HG03457 (cell line): Measurements from ENCODE around the gene FFAR2.
"Not testable (repeated sequence)": the region's sequence is repeated elsewhere in the genome, so short reads cannot be mapped to it uniquely, and the experiment has no call there.

ENCODE experiments used
- ATAC-seq: cut with Tn5 transposase; IDR thresholded peaks from one replicate; pipeline ENCODE4 v1.9.1; 2021; ENCODE audit warnings: moderate number of reproducible peaks; ENCODE audit not compliant: unreplicated experiment

Gene FFAR2

DNA sequence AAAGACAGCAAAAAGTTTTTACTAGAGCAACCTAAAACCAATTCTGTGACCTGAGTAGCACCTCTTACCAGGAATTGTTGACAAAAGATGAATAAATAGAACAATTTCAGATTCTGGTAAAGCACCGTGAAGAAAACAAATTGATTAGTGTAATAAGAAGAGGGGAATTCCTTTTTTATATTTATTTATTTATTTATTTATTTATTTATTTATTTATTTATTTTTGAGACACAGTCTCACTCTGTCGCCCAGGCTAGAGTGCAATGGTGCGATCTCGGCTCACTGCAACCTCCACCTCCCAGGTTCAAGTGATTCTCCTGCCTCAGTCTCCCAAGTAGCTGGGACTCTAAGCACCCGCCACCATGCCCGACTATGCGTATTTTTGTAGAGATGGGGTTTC is 24.7 kb upstream of the FFAR2 start:
- ATAC-seq: not testable (repeated sequence)

- no peak for ATAC-seq
Observed at GRCh38 chr19:35425682-35426081, 22.4 kb upstream of the FFAR2 start.

GRCh38 chr19:35427187-35427586 is 20.9 kb upstream of the FFAR2 start:
- no peak for ATAC-seq

GRCh38 chr19:35429698-35430408 is 18.2 kb upstream of the FFAR2 start:
- ATAC-seq: no peak

GRCh38 chr19:35430409-35431144 is 17.5 kb upstream of the FFAR2 start:
- ATAC-seq: no peak

- no peak for ATAC-seq
Observed at GRCh38 chr19:35431145-35431807, 16.8 kb upstream of the FFAR2 start.

DNA sequence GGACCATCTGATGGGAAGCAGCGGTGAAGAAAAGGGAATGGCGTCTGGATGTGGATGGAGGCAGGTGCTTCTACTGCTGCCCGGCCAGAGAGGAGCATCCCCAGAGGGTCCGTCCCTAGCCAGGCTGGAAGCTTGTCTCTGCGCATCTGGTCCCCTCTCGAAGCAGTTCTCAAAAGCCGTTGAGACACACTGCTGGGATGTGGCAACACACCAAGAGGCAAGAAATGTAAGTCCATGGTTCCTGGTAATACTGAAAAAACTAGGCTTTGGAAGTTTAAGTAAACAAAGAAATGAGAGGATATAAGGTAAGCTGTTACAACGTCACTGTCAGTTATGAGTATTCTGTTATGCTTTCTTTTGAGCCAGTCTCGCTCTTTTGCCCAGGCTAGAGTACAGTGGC is 15.1 kb upstream of the FFAR2 start:
- ATAC-seq: no peak

- no peak for ATAC-seq
Observed at GRCh38 chr19:35433448-35433847, 14.6 kb upstream of the FFAR2 start.

DNA sequence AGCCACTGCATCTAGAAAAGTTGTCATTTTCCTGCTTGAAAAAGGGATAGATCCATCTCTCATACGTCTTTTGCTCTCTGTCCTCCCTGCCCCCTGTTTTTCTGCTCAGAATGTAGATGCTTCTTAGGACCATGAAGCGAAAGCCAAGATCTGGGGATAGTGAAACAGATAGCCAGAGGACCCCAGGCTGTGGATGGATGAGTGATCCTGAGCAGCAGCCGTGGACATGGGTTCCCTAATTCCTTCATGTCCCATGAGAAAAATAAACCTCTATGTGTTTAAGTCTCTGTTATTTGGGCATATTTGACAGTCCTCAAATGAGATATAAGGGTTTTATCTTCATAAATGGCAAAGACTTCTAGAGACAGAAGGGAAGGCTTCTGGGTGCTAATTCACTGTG is 12.2 kb upstream of the FFAR2 start:
- ATAC-seq: no peak

DNA sequence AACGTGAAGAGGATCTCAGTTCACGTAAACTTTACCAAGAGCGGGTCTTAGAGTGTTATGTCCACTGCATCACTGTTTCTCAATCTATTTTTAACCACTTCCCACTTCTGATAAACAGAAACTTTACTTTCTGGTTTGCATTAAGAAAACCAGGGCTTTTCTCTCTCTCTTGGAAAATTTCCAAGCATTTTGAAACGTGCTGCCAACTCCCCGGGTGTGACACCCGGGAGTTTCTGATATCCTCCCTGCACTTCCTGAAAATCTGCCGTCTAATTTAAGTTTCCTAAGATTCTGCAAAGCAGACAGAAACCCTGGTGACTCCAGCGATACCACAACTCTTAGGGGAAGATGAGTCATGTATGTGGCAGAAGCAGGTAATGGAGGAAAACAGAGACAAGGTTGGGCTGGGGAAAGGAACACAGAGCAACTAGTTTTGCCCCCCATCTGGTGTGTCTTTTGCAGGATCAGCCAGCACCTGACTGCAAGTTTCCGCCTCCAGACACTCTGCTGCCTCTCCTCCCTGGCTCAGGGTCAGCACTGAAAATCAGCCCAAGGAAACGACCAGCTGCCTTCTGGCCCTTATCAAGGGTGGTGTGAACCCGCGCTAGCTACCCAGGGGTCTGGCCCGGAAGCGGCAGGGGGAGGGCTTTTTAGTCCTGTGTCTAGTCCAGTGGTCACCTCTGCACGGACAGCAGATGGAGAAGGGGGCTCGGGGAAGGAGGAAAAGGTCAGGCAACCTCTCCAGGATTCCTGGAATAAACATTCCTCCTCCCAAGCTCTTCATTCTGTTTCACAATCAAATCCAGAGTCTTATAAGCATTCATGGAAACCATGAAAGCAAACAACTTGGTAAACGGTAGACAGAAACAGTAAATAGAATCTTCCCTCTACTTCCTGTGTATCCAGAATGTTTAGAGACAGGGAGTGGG is 11.3 kb upstream of the FFAR2 start:
- ATAC-seq: no peak

- no peak for ATAC-seq
Observed at GRCh38 chr19:35437406-35437951, 10.6 kb upstream of the FFAR2 start.

DNA sequence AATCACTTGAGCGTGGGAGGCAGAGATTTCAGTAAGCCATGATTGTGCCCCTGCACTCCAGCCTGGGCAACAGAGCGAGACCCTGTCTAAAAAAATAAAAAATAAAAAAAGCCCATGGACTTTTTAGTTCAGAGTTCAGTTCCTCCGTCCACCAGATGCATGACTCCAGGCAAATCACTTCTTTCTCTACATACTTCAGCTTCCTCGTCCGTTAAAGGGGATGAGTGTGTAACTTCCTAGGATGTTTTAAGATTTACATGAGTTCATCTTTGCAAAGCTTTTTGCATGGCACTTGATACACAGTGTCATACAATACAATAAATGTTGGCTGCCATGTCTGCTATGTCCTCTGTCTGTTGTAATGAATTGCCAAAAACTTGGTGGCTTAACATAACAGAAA is 10.0 kb upstream of the FFAR2 start:
- ATAC-seq: no peak

DNA sequence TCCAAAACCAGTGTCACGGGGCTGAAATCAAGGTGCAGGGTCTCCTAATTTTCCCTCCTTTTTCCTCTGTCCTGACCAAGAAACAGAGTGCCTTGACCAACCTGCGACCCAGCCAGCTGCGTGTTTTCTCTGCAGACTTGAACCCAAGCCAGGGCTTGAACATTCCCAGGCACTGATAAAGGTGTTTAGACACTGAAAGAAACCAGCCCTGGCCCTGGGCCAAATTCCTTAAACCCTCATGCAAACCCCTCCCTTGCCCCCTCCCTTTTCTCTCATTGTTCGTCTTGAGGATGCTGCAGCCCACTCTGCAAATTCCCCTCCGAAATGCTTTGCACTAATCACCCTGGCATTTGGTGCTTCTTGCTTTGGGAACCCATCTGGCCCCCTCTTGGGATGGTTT is 9.5 kb upstream of the FFAR2 start:
- no peak for ATAC-seq

DNA sequence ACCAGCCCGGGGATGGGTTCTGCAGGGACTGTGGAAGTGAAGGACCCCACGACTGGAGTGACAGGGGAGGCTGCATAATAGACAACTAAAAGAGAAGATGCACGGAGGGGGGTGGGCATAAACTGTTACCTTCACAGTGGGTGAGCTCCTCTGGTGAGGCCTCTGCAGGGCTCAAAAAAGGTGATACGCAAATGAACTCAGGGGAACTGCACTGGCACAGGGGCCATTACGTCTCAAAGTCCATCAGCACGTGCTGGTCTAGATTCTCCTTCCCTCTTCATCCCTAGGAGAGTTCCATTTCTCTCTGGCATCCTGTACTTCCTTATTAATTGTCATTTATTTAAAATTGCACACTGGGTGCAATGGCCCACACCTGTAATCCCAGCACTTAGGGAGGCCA is 8.1 kb upstream of the FFAR2 start:
- ATAC-seq: no peak

DNA sequence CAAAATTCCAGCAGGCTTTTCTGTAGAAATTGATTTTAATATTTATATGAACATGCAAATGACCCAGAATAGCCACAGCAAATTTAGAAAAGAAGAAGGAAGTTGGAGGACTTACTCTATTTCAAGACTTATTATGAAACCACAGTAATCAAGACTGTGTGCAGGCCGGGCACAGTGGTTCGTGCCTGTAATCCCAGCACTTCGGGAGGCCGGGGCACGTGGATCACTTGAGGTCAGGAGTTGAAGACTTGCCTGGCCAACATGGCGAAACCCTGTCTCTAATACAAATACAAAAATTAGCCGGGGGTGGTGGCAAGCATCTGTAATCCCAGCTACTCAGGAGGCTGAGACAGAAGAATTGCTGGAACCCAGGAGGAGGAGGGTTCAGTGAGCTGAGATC is 6.0 kb upstream of the FFAR2 start:
- no peak for ATAC-seq

DNA sequence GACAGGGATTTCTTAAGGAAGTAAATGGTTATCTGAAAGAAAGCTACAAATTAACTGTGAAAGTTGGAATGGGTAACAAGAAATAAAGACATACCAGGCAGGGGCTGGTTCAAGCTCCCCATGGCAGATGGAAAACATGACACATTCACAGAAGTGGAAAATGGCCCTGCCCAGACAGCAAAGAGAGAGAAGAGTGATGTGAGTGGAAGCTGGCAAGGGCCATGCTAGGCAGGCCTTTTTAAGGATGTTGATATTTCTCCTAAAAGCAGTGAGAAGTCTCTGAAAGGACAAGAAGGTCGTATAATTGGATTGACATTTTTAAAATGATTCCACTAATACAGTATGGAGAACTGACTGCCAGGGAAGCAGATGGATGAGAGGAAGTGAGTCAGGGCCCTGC is 3.3 kb upstream of the FFAR2 start:
- no peak for ATAC-seq

GRCh38 chr19:35445826-35446593 is 2.0 kb upstream of the FFAR2 start:
- ATAC-seq: no peak

DNA sequence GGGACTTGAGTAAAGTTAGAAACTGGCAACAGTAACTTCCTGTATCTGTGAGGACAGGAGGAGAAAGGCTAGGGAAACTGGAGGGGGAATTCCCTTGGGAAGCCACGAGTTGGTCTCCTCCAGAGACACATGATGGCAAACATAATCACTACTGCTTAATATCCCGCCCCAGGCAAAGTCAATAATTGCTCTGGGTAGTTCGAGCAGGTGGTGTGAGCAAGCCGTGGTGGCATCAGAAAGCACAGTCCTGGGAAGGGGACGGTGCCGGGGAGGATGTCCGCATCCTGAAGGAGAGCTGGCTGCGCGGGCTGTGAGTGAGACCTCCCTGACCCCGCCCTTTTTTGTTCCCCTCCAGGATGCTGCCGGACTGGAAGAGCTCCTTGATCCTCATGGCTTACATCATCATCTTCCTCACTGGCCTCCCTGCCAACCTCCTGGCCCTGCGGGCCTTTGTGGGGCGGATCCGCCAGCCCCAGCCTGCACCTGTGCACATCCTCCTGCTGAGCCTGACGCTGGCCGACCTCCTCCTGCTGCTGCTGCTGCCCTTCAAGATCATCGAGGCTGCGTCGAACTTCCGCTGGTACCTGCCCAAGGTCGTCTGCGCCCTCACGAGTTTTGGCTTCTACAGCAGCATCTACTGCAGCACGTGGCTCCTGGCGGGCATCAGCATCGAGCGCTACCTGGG is 1.4 kb downstream of the FFAR2 start:
- ATAC-seq: no peak

- no peak for ATAC-seq
Observed at GRCh38 chr19:35451338-35452096, 3.5 kb downstream of the FFAR2 start.
